Activated T-helper 9 cell treated with anti-CD3 and anti-CD28 coated beads, Interleukin-2, amount 50 U/mL, for 16 hours (primary cell): ENCODE data around the gene CTSO.

ENCODE experiments used
- DNase-seq: peaks from one replicate; pipeline ENCODE4 v3.0.0-alpha.2; 2020; ENCODE audit warnings: low read depth

The CTSO gene, protein sequence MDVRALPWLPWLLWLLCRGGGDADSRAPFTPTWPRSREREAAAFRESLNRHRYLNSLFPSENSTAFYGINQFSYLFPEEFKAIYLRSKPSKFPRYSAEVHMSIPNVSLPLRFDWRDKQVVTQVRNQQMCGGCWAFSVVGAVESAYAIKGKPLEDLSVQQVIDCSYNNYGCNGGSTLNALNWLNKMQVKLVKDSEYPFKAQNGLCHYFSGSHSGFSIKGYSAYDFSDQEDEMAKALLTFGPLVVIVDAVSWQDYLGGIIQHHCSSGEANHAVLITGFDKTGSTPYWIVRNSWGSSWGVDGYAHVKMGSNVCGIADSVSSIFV

DNA sequence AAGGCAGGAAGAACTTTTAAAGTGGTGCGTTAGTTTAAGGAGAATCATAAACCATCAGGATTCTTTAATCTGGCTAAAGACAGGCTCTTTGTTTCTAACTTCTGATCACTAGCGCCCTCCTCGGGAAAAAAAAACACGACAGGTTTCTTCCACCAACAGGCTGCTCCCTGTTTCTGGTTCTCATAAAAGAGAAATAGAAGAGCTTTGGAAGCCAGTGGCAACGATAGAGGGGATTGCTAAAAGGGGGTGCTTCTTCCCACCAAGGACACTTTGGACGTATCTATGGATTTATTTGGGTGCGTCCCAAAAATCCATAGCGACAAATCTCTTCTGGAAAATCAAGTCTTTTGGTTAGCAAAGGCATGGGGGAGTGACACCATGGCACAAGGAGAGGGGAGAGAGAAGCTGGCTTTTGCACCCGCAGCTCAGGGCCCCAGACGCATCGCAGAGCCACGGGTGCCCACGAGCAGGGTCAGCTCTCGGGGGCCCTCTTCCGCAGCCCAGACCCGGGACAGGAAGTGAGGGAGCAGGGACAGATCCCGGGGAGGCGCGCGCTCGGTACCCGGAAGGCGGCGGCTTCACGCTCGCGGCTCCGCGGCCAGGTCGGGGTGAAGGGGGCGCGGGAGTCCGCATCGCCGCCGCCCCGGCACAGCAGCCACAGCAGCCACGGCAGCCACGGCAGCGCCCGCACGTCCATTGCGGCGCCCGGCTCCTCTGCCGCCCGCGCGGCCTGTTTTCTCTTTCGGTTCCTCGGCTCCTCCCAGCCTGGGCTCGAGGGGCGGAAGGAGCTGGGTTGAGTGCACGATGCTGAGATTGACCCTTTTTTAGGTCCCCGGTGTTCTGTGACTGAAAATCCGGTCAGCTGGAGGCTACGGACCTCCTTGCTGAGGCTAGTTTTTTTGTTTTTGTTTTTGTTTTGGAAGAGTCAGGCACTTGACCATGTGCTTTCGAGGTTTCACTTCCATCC is at the start of gene CTSO:
Gene CTSO, minus strand, starts transcription at position 716 of the 967 bp plus-strand sequence. Its CDS starts 19 bp downstream, at position 697.
- peak; percentile 57 for DNase-seq

DNA sequence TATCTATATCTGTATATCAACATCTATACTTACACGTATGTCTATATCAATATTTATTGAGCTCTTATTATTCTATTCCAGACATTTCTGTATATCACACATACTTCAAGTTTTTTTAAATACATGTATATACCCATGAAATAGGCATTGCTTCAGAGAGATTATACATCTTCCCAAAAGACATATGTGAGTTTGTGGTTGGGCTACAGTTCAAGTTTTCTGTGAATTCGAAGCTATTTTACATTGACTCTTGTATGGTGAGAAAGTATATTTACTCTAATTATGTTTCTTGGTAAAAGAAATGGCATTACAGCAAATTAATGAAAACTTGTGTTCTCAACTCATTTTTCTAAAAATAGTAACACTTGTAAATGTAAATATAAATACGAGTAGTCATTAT is 46.8 kb upstream of the CTSO start:
- DNase-seq: no peak

DNA sequence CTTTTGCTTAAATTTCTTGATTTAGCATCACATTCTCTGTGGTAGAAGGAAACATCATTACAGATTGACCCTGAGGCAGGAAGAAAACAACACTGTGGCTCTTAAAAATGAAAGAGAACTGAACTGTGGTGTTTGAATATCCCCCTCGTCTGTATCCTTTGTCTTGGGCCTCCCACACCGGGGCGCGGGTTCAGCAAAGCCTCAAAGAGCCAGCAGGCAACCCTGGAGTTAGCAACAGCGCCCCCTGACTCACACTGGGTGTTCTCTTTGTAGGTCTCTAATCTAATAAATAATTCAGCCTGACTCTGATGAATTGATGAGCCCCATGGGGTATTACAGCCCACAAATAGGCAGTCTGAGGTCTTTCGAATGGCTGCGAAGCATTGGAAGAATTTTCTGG is 46.1 kb upstream of the CTSO start:
- no peak for DNase-seq

DNA sequence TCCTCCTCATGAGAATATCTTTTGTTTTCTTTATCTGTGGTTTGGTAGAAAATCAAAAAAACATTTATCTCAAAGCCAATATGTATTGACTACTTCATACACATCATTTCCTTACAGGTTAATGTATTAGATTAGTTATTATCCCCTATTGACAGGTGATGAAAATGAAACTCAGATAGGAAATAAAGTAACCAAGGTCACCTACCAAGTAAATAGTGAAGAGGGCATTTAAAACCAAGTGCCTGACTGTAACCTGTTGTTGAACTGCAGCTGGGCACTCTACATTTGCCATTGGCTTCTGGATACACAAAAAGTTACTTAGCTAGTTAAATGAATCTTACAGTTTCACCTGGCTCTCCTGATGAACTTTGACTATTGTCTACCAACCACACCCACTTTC is 41.4 kb upstream of the CTSO start:
- DNase-seq: no peak

DNA sequence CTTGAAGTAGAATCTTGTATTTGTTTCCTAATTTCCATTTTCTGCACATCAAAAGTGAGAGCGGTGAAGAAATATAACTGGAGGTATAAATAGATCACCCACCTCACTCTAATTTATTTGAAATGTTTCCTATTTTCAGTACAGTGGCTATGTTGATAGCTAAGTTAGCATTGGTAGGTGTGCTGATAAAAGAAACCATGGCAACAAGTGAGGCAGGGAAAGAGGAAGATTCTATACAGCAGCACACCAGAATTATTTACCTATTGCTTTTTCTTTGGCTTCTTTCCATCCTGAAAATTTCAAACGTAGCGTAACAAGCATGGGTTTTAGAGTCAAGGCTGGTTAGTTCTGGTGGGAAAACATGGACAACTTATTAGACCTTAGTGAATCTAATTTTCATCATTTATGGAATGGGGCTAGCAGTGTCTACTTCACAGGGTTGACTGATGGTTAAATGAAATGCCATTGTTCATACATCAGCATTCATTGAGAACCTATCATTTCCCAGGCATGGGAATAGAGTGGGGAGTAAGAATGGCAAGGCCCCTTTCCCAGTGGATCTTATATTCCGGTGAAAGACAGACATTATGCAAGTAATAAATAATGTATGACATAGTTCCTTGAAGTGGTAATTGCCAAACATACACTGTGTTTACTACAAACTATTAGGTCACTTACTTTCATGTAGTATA is 30.6 kb upstream of the CTSO start:
- DNase-seq: no peak

DNA sequence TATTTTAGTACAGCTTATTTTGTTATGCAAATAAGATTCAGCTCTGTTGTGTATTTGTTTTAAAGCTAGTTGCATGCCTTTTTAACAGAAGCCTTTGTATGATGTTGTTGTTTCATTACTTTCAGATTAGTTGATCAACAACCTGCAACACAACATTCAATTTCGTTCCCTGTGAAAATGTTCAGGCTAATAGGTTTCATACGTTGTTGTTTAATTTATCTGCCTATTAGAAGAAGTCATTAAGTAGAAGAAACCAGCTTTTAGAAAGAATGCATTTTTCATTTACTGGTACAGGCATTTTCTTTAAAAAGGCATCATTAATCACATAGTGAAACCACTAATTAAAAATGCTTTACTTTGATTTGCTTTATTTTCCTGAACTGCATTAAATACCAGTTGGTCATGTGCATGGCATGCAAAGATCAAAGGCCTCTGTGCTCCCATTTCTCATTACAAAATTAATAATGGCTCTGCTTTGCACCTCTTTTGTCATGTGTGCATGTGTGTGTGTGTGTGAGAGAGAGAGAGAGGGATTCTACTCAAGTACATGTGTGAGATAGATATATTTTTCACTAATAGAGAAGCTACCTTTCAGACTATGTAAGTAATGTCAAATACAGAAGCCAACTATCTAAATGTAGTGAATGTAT is 29.2 kb upstream of the CTSO start:
- DNase-seq: no peak

DNA sequence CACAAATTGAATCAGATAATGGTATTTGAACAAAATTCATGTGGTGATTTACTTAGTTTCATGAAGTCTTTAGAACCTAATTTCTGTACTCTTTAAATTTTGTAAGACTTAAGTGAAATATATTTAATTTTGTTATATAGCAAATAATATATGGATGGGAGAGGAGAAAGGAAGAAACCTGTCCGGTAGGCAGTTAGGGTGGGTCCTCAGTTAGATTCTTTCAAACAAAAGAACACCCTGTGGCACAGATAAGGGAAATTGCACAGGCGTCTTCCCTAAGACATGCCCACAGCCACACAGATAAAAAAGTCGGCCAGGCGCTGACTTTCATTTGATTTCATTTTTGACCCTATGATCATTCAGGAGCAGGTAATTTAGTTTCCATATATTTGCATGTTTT is 25.1 kb upstream of the CTSO start:
- DNase-seq: no peak

DNA sequence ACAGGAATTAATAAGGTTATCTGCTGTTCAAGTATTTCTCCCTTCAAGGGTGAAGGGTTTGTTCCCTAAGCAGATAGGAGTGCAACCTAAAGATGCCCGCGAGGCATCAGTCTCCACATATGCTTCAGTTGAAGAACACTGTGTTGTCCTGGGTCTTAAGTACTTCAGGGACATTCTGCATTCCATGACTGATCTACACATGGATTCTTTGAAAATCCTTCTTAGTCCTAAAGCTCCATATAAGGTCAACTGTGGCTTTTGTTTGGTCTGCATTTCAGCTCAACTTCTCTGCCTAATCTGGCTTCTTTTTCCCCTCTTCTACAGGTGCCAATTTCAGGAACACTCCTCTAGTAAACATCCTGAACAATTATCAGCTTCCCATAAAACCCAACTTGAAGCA is 21.8 kb upstream of the CTSO start:
- DNase-seq: no peak

DNA sequence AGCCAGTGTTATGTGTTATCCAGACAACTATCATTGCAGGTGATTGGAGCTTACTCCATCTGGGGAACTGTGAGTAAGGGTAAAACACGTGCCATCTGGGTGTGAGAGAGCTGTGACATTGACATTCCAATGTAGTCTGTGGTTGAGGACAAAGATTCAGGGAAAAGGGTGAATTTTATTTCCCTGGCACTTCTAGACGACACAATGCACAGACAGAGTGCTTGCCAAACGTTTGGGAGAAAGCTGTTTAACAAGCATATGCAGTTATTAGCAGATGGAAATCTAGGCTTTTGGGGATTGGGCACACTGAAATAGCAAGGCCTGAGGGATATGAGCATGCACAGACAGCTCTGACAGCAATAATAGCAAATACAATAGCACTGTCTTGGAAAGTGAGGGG is 21.3 kb upstream of the CTSO start:
- DNase-seq: no peak

DNA sequence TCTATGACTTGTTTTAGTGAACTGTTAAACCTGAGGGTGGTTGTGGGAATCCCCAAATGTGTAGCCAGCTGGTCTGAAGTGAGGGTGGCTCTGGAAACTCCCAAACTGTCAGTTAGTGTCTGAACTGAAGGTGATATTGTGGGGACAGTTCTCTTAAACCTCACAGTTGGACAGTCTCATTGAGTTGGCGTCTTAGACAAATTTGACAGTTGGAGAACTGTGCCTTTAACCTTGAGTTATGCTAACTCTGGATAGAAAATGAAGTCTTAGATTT is 20.7 kb upstream of the CTSO start:
- no peak for DNase-seq

DNA sequence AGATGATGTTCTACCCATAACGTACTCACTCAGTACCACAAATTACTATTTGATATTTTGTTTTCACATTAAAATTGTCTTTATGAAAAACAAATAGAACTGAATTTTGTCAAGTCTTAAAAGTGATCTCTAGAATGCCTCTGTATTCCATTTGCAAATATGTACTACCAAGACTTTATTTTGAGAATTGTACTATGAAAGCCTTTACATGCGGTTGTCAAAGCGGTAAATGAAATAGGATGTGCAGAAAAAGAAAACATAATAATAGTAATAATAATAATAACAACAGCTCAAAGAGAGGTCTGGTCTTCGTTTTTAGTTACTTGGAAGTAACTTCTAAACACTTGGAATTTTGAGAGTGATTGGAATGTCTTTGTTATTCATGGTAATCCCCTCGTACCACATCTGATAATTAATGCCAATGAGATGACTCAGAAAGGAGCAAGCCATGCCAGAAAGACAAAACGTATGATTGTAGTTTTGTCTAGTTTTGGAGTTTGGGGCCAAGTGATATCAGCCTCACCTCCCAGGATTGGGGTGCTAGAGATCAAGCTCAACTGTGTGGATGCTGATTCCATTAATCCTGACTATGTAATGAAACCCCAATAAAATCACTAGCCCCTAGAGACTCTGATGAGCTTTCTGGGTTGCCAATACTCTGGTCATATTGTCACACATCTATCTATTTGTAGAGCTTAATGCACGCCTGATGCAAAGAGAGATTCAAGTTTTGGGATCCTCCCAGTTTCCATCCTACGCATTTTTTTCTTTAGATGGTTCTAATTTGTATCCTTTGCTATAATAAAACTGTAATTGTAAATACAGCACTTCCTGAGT is 20.2 kb upstream of the CTSO start:
- DNase-seq: no peak

DNA sequence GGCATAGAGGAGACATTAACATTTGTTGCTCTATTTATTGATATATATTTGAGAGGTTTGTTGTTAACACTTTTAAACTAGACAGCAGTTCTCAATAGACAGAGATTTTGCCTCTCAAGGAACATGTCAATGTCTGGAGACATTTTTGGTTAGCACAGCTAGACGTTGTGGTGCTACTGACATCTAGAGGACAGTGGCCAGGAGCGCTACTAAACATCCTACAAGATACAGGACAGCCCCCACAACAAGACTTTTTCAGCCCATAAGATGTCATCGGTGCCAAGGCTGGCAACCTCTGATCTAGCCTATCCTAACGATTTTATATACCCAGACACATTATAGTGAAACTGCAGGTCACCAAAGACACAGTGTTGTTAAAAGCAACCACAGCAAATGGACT is 18.4 kb upstream of the CTSO start:
- DNase-seq: no peak

DNA sequence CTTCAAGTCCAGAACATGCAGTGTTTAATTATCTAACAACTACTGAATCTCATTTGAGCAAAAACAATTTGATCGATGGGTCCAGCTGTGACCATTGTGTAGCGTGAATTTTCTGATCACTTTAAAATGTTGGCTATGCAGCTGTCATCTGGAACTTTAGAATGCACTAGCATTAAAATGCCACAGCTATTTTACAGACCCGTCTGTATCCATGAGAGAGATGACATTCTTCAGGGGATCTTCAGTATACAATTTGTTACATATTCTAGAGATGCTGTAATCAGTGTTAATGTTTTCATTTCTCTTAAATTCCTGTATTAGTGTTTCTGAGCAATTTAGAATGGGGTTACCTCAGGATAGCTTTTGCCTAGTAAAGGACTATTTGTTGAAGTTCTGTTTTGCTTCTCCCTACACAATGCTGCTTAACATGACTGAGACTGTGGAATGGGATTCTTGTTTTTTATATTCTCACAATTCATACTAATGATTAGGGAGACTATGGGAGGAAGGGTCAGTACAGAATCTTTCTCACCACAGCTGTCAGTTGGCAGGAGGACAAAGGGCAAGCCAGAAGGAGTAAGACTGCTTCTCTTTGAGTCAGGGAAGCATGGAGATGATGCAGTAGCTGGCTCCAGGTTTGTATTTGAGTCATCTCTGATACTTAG is 13.2 kb upstream of the CTSO start:
- no peak for DNase-seq

DNA sequence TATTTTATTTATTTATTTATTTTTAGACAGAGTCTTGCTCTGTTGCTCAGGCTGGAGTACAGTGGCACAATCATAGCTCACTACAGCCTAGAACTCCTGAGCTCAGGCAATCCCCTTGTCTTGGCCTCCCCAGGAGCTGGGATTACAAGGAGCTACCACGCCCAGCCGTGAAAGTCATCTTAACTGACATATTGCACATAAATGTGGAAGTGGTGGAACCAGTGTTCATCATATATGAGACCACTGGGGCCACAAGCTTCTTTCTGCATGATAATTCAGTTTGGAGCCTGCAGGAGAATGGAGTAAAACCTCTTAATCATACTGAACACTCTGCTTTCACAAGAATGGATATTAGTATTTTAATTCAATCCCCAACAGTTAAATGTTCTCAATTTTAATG is 12.5 kb upstream of the CTSO start:
- DNase-seq: no peak

DNA sequence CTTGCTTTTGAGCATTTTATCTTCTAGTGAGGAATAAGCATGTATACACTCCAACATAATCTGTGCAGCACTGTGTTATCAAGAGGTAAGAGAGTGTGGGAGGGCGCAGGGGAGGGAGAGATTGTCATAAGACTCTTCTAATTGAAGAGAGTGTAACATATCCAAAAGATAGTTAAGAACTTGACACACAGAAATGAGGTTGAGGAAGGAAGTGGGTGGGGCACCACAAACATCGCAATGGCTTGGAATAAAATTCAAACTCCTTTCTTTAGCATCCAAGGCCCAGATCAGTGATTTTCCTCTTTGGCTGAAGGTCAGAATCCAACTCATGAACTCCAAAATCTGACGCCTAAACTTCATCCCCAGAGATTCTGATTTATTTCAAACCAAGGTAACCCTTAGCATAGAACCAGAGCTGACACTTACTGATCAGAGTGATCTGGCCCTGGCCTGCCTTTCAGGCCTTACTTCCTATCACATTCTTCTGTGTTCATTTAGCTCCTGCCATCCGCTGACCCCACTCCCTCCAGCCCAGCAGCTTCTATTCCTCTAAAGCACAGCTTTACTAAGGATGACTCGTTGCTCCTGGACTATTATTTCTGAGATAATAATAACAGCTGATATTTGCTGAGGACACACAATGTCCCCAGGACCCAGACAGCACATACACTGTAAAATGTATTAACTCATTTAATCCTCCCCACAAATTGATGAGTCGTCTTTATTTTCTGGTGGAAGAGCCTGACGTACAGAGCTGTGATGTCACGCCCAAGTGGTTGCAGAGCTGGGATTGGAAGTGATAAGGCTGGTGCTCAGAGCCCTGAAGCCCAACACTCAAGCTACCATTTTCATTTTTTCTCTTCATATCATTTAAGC is 10.6 kb upstream of the CTSO start:
- no peak for DNase-seq

DNA sequence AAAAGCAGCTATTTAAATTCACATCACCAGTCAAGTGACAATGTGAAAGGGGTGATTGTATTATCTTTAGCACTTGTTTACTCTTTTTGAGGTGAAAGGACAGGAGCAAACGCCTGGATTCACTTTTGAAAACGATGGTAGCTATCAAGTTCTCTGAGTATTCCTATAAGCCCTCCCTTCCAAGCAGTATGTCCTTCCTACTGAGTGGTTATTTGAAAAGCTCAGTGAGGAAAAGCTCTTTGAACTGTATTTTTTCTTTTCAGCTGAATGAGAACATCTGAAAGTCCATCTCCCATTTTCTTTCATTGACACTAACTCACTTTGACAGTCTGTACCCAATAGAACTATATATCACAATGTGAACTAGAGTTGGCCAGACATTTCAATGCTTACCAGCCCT is 9.1 kb upstream of the CTSO start:
- DNase-seq: no peak

DNA sequence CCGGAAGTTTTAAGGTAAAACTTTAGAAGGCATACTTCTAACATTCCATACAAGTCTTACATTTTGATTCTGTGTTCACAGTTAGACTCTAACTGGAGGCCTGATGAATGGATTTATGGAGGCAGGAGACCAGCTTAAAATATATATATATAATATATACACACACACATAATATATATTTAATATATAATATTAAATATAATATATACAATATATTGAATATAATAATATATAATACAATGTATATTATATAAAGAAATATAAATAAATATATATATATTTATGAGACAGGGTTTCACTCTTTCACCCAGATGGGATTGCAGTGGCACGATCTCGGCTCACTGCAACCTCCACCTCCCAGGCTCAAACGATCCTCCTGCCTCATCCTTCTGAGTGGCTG is 7.9 kb upstream of the CTSO start:
- no peak for DNase-seq

DNA sequence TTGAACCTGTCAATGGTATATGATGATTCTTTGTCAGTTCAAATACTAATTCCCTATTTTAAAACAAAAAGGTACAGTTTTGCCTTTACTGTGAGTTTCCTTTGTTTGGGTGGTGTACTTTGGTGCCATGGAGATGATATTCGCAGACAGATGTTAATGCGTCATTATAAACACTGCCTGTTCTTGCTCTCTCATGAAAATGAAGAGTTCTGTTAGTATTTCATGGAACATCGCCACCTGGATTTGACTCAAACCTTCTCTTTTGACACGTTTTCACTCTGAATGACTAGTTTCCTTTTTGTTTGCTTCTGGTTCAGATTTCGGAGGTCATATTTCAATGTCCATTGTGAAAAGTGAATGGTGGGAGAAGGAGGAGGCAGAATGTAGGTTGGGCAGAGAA is 6.9 kb upstream of the CTSO start:
- DNase-seq: no peak

DNA sequence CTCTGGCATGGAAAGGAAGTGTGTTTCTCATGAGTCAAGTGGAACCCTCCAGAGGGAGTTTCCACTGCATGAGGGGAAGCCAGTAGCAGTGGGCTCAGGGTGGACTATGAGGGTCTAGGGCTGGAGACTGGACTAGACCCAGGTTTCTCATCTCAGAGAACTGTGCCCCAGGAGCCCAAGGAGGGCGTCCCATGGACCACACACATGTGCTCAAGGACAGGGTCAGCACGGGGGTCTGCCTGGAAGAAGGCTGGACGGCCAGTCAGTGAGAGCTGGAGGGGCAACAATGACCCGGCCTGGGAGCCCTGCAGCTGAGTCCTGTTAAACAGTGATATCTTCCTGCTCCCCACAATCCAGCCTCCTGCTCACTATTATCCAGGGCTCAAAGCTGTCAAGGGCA is 5.8 kb upstream of the CTSO start:
- no peak for DNase-seq

DNA sequence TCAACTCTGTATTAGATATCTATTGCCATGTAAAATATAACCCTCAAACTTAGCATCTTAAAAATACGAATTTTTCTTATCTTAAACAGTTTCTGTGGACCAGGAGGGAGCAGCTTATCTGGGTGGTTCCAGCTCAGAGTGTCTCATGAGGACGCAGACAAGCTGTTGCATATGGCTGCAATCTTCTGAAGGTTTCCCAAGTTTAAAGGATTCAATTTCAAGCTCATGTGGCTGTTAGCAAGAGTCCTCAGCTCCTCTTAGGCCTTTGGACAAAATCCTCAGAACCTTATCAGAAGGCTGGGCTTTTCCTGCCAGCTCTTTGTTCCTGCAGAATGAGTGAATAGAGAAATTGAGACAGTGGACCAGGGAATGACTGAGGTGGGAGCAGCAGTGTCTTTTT is 2.8 kb upstream of the CTSO start:
- DNase-seq: no peak
